GM19438 (cell line): ENCODE results near the gene MDN1.
"Not testable (repeated sequence)": the region's sequence is repeated elsewhere in the genome, so short reads cannot be mapped to it uniquely, and the experiment has no call there.

Experiments used
- ATAC-seq: cut with Tn5 transposase; IDR thresholded peaks from one replicate; pipeline ENCODE4 v1.9.1; 2021; ENCODE audit warnings: low read depth; ENCODE audit not compliant: unreplicated experiment

The MDN1 gene

GRCh38 chr6:89669002-89669401, 150.6 kb downstream of the MDN1 start:
- no peak for ATAC-seq

- ATAC-seq: no peak
These were observed 151.6 kb downstream of the MDN1 start for GRCh38 chr6:89667872-89668556.

- ATAC-seq: no peak
These were observed 156.9 kb downstream of the MDN1 start for GRCh38 chr6:89662659-89663223.

- no peak for ATAC-seq
These were observed 158.0 kb downstream of the MDN1 start for GRCh38 chr6:89661559-89661958.

GRCh38 chr6:89660981-89661380, 158.6 kb downstream of the MDN1 start:
- no peak for ATAC-seq

GRCh38 chr6:89657445-89658158, 162.0 kb downstream of the MDN1 start:
- ATAC-seq: no peak

- ATAC-seq: no peak
These were observed 164.5 kb downstream of the MDN1 start for GRCh38 chr6:89655122-89655521.

- ATAC-seq: no peak
These were observed 169.0 kb downstream of the MDN1 start for GRCh38 chr6:89650579-89650978.

- ATAC-seq: no peak
These were observed 169.9 kb downstream of the MDN1 start for GRCh38 chr6:89649682-89650081.

GRCh38 chr6:89644864-89645263, 174.7 kb downstream of the MDN1 start:
- ATAC-seq: no peak

- no peak for ATAC-seq
These were observed 176.2 kb downstream of the MDN1 start for GRCh38 chr6:89643406-89643805.

- no peak for ATAC-seq
These were observed 176.6 kb downstream of the MDN1 start for GRCh38 chr6:89642956-89643355.

GRCh38 chr6:89641581-89641980, 178.0 kb downstream of the MDN1 start:
- not testable (repeated sequence) for ATAC-seq

- no peak for ATAC-seq
These were observed 178.8 kb downstream of the MDN1 start for GRCh38 chr6:89640804-89641203.

GRCh38 chr6:89638320-89639195, 181.0 kb downstream of the MDN1 start, which contains the start of gene LYRM2:
Gene LYRM2, minus strand, starts transcription at chr6:89638747. Its CDS starts 31 bp downstream, at chr6:89638716.
- ATAC-seq: peak; percentile 97

GRCh38 chr6:89637960-89638319, 181.7 kb downstream of the MDN1 start:
- ATAC-seq: peak; percentile 6

- not testable (repeated sequence) for ATAC-seq
These were observed 183.2 kb downstream of the MDN1 start for GRCh38 chr6:89636412-89636811.

GRCh38 chr6:89630488-89630887, 189.1 kb downstream of the MDN1 start:
- no peak for ATAC-seq

GRCh38 chr6:89623749-89624148, 195.8 kb downstream of the MDN1 start:
- ATAC-seq: no peak

- ATAC-seq: no peak
These were observed 200.0 kb downstream of the MDN1 start for GRCh38 chr6:89619567-89619966.

GRCh38 chr6:89618026-89618425, 201.6 kb downstream of the MDN1 start:
- no peak for ATAC-seq
